ENCODE results near the gene RNASE12.

The RNASE12 gene

DNA sequence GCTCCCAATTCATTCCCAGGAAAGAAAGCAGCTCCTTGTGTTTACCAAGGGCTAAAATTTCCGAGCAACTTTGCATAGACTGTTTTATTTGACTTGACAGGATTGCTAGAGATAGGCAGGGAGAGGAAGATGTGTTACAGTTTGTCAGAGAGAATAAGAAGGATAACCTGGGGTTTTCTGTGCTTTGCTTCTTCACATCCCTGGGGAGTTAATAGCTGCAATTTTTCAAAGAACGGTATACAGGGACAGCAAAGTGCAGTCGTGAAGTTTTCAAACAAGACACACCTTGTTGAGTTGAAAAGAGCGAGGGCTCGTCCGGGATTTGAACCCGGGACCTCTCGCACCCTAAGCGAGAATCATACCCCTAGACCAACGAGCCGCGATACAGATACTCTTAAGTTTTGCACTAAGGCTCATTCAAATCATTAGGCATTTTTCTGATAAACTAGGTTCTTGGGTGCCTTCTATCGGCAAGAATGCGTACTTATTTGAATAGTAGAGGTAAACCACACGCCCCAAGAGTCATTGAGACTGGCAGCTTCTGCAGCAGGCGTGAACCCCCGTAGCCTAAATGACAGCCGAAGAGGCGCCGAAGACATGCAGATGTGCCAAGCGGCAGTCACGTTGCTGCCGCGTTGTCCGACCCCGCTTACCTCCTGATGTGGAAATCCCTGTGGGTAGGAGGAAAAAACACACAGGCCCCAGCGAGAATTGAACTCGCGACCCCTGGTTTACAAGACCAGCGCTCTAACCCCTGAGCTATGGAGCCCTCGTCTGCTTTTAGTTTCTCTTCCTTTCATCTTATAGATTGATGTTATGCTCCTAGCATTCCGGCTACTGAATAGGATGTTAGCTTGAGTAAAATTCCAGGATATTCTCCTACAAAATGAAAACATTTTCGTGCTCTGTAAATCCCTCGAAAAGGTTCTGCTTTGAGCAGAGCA is 22.2 kb upstream of the RNASE12 start:
- peak; percentile 65 for TF ChIP-seq CTCF (IDR thresholded peaks at IDR 0.05; ENCODE audit: low read depth, low read length)
- peak overlapping the region; percentile 55 for H3K4me3 ChIP-seq (ENCODE audit: low read depth, low read length)

- no peak overlapping the region for H3K4me3 ChIP-seq (ENCODE audit: low read depth, low read length)
- TF ChIP-seq CTCF (IDR thresholded peaks at IDR 0.05; ENCODE audit: low read depth, low read length), result no peak
Observed at GRCh38 chr14:20612403-20612802, 21.2 kb upstream of the RNASE12 start.

- H3K4me3 ChIP-seq (ENCODE audit: low read depth, low read length), result no peak overlapping the region
- no peak for TF ChIP-seq CTCF (IDR thresholded peaks at IDR 0.05; ENCODE audit: low read depth, low read length)
Observed at GRCh38 chr14:20611277-20611676, 20.1 kb upstream of the RNASE12 start.

DNA sequence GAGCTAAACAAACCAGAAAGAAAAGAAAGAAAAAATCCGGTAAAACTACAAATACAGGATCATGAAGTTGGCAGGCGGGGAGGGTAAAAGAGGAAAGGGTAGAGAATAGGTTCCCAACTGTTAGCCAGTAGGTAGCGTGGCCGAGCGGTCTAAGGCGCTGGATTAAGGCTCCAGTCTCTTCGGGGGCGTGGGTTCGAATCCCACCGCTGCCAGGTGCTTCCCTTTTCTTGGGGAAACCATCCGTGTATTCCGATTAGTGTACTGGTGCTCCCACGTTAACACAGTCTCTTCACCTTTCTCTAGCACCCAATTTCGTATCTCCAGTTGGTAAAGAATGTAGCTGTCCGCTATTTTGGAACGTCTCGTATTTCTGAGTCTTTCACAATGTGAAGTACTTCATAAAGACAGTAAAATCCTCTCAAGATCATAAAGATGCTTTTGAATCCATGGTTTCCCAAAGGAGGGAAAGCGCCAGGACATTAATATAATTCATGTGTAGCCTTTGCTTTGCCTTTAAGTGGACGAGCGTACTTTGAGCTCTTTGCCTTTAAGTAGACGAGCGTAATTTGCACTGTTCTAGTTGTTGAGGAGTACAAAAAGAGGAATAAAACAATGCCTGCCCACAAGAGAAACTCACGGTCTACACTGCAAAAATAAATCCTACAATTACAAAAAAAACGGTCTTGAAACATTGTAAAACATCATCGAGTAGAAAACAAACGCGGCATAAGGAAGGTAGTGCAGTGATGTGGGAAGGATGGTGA is 19.0 kb upstream of the RNASE12 start:
- H3K4me3 ChIP-seq (ENCODE audit: low read depth, low read length), result peak overlapping the region; percentile 82
- no peak for TF ChIP-seq CTCF (IDR thresholded peaks at IDR 0.05; ENCODE audit: low read depth, low read length)

DNA sequence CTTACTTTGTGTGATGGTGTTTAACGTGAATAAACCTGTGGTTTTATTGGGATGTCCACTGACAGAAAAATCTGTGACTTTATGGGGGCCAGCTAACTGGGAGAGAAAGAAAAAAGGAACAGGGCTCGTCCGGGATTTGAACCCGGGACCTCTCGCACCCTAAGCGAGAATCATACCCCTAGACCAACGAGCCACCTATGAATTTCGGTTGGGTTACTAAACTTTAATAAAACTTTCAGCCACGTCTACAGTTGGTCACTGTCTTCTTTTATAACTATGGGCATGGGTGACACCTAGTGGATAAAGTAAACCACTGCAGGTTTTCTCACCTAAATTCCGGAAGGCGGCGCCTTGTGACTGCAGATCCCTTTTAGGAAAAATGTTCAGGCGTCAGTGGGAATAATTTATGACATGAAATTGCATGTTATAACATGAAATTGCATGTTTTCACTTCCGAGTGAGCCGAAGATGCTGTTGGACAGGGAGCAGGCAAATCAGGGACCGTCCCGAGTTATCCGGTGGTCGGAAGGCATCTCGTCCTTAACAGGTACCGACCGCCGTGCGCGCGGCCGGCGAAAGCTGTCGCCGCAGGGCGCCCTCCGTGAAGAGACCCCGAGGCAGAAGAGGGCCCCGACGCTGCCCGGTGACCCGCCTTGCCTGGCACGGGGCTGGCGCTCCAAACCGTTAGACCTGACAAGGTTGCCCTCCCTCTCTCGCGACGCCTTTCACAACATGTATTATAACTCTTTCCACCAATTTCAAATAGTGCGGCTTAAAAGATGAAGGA is 18.2 kb upstream of the RNASE12 start:
- H3K4me3 ChIP-seq (ENCODE audit: low read depth, low read length), result peak overlapping the region; percentile 82
- peak; percentile 91 for TF ChIP-seq CTCF (IDR thresholded peaks at IDR 0.05; ENCODE audit: low read depth, low read length)

GRCh38 chr14:20608383-20609110 is 17.4 kb upstream of the RNASE12 start:
- no peak overlapping the region for H3K4me3 ChIP-seq (ENCODE audit: low read depth, low read length)
- no peak for TF ChIP-seq CTCF (IDR thresholded peaks at IDR 0.05; ENCODE audit: low read depth, low read length)
